HepG2 (cell line): ENCODE results near the gene ERICH6. TPM values are rescaled to one million over a fixed set of nuclear protein-coding genes. Genes with fewer than 3 reads are reported as not detected.
A peak's percentile ranks its signal among the peaks of the same experiment; 100 is the strongest.

ENCODE experiments used
- ATAC-seq: fragments of 200-7000 bp; cut with Tn5 transposase; 3 replicates; pipeline ENCODE4 v1.9.1; 2020; ENCODE audit warnings: mild to moderate bottlenecking, moderate library complexity
- BruUV-seq: library from RNA; stranded (reverse); fragments of 400-500 nt; replicated peaks from 2 replicates; lab custom pipeline; 2021; lab: Mats Ljungman, UMichigan
- CTCF ChIA-PET: fragments of 300-600 bp; formaldehyde crosslinking; extraction: SDS; loops from one replicate; lab custom pipeline; 2021; ENCODE audit warnings: low total read pairs, inconsistent platforms, low intra/inter-chr PET ratio; lab: Yijun Ruan, JAX
- POLR2A ChIA-PET: fragments of 350-600 bp; sonication (Branson Sonifier 250); formaldehyde crosslinking; loops from one replicate; lab custom pipeline; 2020; ENCODE audit warnings: antibody characterized with exemption, inconsistent platforms; lab: Yijun Ruan, JAX
- DNase-seq: peaks from one replicate; pipeline ENCODE4 v3.0.0-alpha.2; 2015; ENCODE audit warnings: low spot score
- FAIRE-seq: peaks from 3 replicates; lab custom pipeline; 2011; peaks lifted over from hg19 to GRCh38; lab: Jason Lieb, UNC
- H2AFZ ChIP-seq: one replicate; pipeline ENCODE4 v1.6.1; 2011; ENCODE audit warnings: low read length, inconsistent platforms
- H3K27ac ChIP-seq: fragments of 300-600 bp; 3 replicates; pipeline ENCODE4 v1.8.0; 2011; ENCODE audit warnings: mixed run types, mild to moderate bottlenecking, mixed read lengths, low read length, inconsistent platforms; ENCODE audit not compliant: insufficient read depth; ENCODE audit errors: extremely low read length
- H3K27me3 ChIP-seq, 2 experiments: fragments of 200-600 bp in 1 of 2; 2 replicates in 1 of 2; 3 replicates in 1 of 2; pipeline versions ENCODE4 v1.6.0 to v1.8.0; 2011; ENCODE audit warnings: low read length in 2 of 2, mild to moderate bottlenecking in 2 of 2, moderate library complexity in 2 of 2, inconsistent platforms in 1 of 2; ENCODE audit not compliant: insufficient read depth in 2 of 2, control insufficient read depth in 1 of 2
- H3K36me3 ChIP-seq, 2 experiments: fragments of 200-600 bp in 1 of 2; replicated peaks in 1 of 2; 2 replicates in 1 of 2; 3 replicates in 1 of 2; pipeline versions ENCODE4 v1.5.1 to v1.8.0; 2011; ENCODE audit warnings: low read length in 2 of 2, inconsistent platforms in 1 of 2; ENCODE audit not compliant: insufficient read depth in 2 of 2, control insufficient read depth in 1 of 2
- H3K4me1 ChIP-seq: 2 replicates; pipeline ENCODE4 v1.5.1; 2012; ENCODE audit warnings: low read length, inconsistent platforms; ENCODE audit not compliant: insufficient read depth
- H3K4me2 ChIP-seq: 2 replicates; pipeline ENCODE4 v1.6.0; 2011; ENCODE audit warnings: low read depth, low read length, inconsistent platforms
- H3K4me3 ChIP-seq, 3 experiments: fragments of 200-600 bp in 1 of 3; sonication (generic), shearing (Covaris generic) in 1 of 3; replicated peaks in 1 of 3; 2 replicates each; pipeline ENCODE4 v1.5.1; 2011 to 2016; ENCODE audit warnings: low read length in 3 of 3, inconsistent platforms in 2 of 3, low read depth in 2 of 3, mild to moderate bottlenecking in 2 of 3, control low read depth in 1 of 3, mixed read lengths in 1 of 3; ENCODE audit not compliant: insufficient read depth in 1 of 3
- H3K79me2 ChIP-seq: one replicate; pipeline ENCODE4 v1.6.1; 2011; ENCODE audit warnings: low read length, inconsistent platforms; ENCODE audit not compliant: insufficient read depth
- H3K9ac ChIP-seq: 2 replicates; pipeline ENCODE4 v1.6.0; 2011; ENCODE audit warnings: mild to moderate bottlenecking, low read depth, low read length, inconsistent platforms; ENCODE audit not compliant: insufficient read depth
- H3K9me3 ChIP-seq: 2 replicates; pipeline ENCODE4 v1.5.1; 2012; ENCODE audit warnings: mild to moderate bottlenecking, low read length
- H4K20me1 ChIP-seq: 2 replicates; pipeline ENCODE4 v1.6.0; 2011; ENCODE audit warnings: inconsistent platforms, mild to moderate bottlenecking, low read length, moderate library complexity; ENCODE audit not compliant: insufficient read depth
- BCL6 ChIP-seq: IDR thresholded peaks from 2 replicates; pipeline ENCODE4 v1.6.1; 2016; ENCODE audit warnings: missing genetic modification reagents, missing compliant biosample characterization
- ETV6 ChIP-seq: sonication (generic); formaldehyde crosslinking; conservative IDR thresholded peaks from 2 replicates; pipeline ENCODE4 v1.4.0; 2020; ENCODE audit warnings: missing genetic modification reagents
- KAT7 ChIP-seq: IDR thresholded peaks from 2 replicates; pipeline ENCODE4 v1.6.1; 2018; ENCODE audit warnings: borderline replicate concordance, missing compliant biosample characterization
- MEF2D ChIP-seq: sonication (generic); formaldehyde crosslinking; IDR thresholded peaks from 2 replicates; pipeline ENCODE4 v1.5.1; 2020; ENCODE audit warnings: mild to moderate bottlenecking, missing genetic modification reagents
- MIXL1 ChIP-seq: IDR thresholded peaks from 2 replicates; pipeline ENCODE4 v1.6.1; 2016
- MTA1 ChIP-seq: sonication (generic); formaldehyde crosslinking; IDR thresholded peaks from 2 replicates; pipeline ENCODE4 v1.4.0; 2020; ENCODE audit warnings: missing genetic modification reagents, mild to moderate bottlenecking, borderline replicate concordance
- NONO ChIP-seq, 2 experiments: fragments of 450-650 bp in 1 of 2; sonication (generic) in 1 of 2; formaldehyde crosslinking in 1 of 2; IDR thresholded peaks in 1 of 2; conservative IDR thresholded peaks in 1 of 2; 2 replicates each; pipeline versions ENCODE4 v1.6.1 to v1.8.0; 2017 to 2022; ENCODE audit warnings: mild to moderate bottlenecking in 1 of 2, missing genetic modification reagents in 1 of 2, moderate library complexity in 1 of 2
- NR2F6 ChIP-seq, 2 experiments: IDR thresholded peaks; 2 replicates each; pipeline ENCODE4 v1.6.1; 2016; ENCODE audit warnings: antibody characterized with exemption in 1 of 2, mild to moderate bottlenecking in 1 of 2
- RBM22 ChIP-seq: fragments of 200-400 bp; formaldehyde crosslinking; optimal IDR thresholded peaks from 2 replicates; pipeline ENCODE3; 2017; ENCODE audit warnings: mild to moderate bottlenecking, low read length, moderate library complexity
- SAP130 ChIP-seq: IDR thresholded peaks from 2 replicates; pipeline ENCODE4 v1.6.1; 2016; ENCODE audit warnings: low read depth
- SPEN ChIP-seq: sonication (generic); formaldehyde crosslinking; IDR thresholded peaks from 2 replicates; pipeline ENCODE4 v1.5.1; 2020; ENCODE audit warnings: low read depth, mild to moderate bottlenecking, missing genetic modification reagents
- SSRP1 ChIP-seq: IDR thresholded peaks from 2 replicates; pipeline ENCODE4 v1.6.1; 2016; ENCODE audit warnings: control low read depth
- TEAD3 ChIP-seq: optimal IDR thresholded peaks from 2 replicates; pipeline ENCODE3; 2016; ENCODE audit warnings: borderline replicate concordance
- ZC3H13 ChIP-seq: sonication (generic); formaldehyde crosslinking; IDR thresholded peaks from 2 replicates; pipeline ENCODE4 v1.8.1; 2023; ENCODE audit warnings: mild to moderate bottlenecking, missing genetic modification reagents, moderate library complexity
- ZFX ChIP-seq: sonication (generic); formaldehyde crosslinking; IDR thresholded peaks from 2 replicates; pipeline ENCODE4 v1.4.0; 2020; ENCODE audit warnings: mild to moderate bottlenecking, low read depth, missing genetic modification reagents, moderate library complexity
- ZNF383 ChIP-seq: sonication (generic); formaldehyde crosslinking; IDR thresholded peaks from 2 replicates; pipeline ENCODE4 v1.4.0; 2020; ENCODE audit warnings: missing genetic modification reagents, mild to moderate bottlenecking, borderline replicate concordance
- ZNF468 ChIP-seq: sonication (generic); formaldehyde crosslinking; IDR thresholded peaks from 2 replicates; pipeline ENCODE4 v1.8.0; 2022; ENCODE audit warnings: mild to moderate bottlenecking, moderate library complexity, missing genetic modification reagents
- WGBS: methylation state at CpG from one replicate; pipeline ENCODE4 v1.1.6; 2017; ENCODE audit warnings: low lambda C conversion rate; 5-methylcytosine and 5-hydroxymethylcytosine counted together
- in situ Hi-C: cut with HindIII; loops from 2 replicates; pipeline ENCODE4 v1.10.0; 2017; ENCODE audit warnings: low pct_unique_long_range_greater_than_20kb; ENCODE audit not compliant: extremely low pct_ligation_motif_present
- intact Hi-C: fragments of 100-400 bp; cut with micrococcal nuclease; formaldehyde crosslinking; loops from one replicate; pipeline ENCODE4 v1.10.0; 2022; ENCODE audit not compliant: unreplicated experiment
- polyA plus RNA-seq, 8 experiments: library from polyadenylated mRNA; depleted of rRNA in 3 of 8; stranded (reverse) in 7 of 8; unstranded in 1 of 8; fragments of >200 nt; fragmentation: Illumina TruSeq in 4 of 8; extraction: Trizol in 4 of 8; gene quantifications; 2 replicates each; pipeline versions ENCODE4 v1.2.1 to v1.2.3, GENCODE V29; 2011 to 2016; ENCODE audit warnings: low read depth in 4 of 8, missing spikeins in 1 of 8, mixed read lengths in 1 of 8; ENCODE audit not compliant: insufficient read depth in 1 of 8
- total RNA-seq, 5 experiments: library from RNA; depleted of rRNA; stranded (reverse); fragments of >200 nt; fragmentation: Illumina TruSeq; extraction: Trizol; gene quantifications; 2 replicates each; pipeline ENCODE4 v1.2.3, GENCODE V29; 2016; ENCODE audit warnings: low read depth in 1 of 5
- TF ChIP-seq, protein P1 (sequence below): sonication (generic); formaldehyde crosslinking; IDR thresholded peaks from 2 replicates; pipeline ENCODE4 v1.9.0; 2021; ENCODE audit warnings: mild to moderate bottlenecking, missing genetic modification reagents

ERICH6 gene
- total and polyA plus RNA-seq, 2 of the 13 experiments (the other 11 are each of a cell fraction or from before 2014, with no cell fraction given) = 0.03 TPM; not detected in 1

DNA sequence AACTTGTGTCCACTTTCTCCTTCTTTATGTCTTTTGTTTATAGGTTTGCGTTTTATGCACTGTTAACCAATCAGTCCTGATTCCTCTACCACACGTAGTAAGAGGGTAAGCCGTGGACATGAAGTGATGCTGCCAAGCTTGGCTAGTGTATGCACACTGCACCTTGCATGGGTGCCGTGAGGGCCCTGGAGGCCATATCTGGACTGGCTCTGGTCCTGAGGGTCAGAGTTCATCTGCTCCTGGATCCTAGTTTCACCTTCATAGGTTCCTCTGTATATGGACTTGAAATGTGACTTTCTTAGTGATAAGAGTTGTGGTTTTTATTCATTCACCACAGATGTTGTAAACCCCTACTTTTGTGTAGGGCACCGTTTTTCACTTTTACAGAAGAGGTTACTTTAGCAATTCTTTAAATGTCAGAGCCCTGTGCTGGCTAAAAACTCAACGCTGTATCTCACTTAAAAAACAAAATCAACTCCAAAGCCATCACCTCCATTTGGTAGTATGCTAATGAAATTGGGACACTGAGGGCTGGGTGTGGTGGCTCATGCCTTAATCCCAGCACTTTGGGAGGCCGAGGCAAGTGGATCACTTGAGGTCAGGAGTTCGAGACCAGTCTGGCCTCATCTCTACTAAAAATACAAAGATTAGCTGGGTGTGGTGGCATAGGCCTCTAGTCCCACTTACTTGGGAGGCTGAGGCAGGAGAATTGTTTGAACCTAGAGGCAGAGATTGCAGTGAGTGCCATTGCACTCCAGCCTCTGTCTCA, 36.3 kb upstream of the ERICH6 start:
- Histone ChIP-seq H3K36me3 (peaks cover 6 to 33% of the 10 kb centered on the region in 2 experiments; a peak in 4 of 5 replicates), H3K27me3 (no peaks in the 10 kb centered on the region), H2AFZ (no peak overlapping the region), H3K9ac (peak overlapping the region; percentile 80), H3K9me3 (no peaks in the 10 kb centered on the region), H3K79me2 (peaks cover 39% of the 10 kb centered on the region), H3K27ac (peak overlapping the region; percentile 99), H4K20me1 (peaks cover 27% of the 10 kb centered on the region), H3K4me3 (no peak overlapping the region), H3K4me1 (peaks cover 100% of the 10 kb centered on the region), H3K4me2 (peak overlapping the region; percentile 81)
- ChIA-PET POLR2A (interaction anchor here (1.0 to 2.2 kb wide), 5 partner anchors 10 to 1355 kb away, joined by 3 to 30 read pairs (median 5); partner anchors contain the start of gene SIAH2), CTCF (no interaction called here)
- intact Hi-C loops = loop anchor here (10.0 kb wide), 1 partner anchor 335 kb away; the partner anchor contains the start of gene TSC22D2
- FAIRE-seq (peak; percentile 53), DNase-seq (no peak), ATAC-seq (peak; percentile 14)
- BruUV-seq = TSS peak; percentile 46
- in situ Hi-C loops = no loop called here
- 26% methylated on average over 8 of the region's 8 CpGs for WGBS
- no peak for TF ChIP-seq ETV6 (CRISPR knock-in tag)
- 0 out of 2 replicates have a peak, but pooled peaks have one; percentile 4 for TF ChIP-seq MEF2D
- TF ChIP-seq ZFX (CRISPR knock-in tag) = peak; percentile 11; the same call in 1 of the 2 replicates
- 0 out of 2 replicates have a peak, but pooled peaks have one; percentile 6 for TF ChIP-seq BCL6
- no peak for TF ChIP-seq ZNF383 (CRISPR knock-in tag)
- TF ChIP-seq, protein P1, sequence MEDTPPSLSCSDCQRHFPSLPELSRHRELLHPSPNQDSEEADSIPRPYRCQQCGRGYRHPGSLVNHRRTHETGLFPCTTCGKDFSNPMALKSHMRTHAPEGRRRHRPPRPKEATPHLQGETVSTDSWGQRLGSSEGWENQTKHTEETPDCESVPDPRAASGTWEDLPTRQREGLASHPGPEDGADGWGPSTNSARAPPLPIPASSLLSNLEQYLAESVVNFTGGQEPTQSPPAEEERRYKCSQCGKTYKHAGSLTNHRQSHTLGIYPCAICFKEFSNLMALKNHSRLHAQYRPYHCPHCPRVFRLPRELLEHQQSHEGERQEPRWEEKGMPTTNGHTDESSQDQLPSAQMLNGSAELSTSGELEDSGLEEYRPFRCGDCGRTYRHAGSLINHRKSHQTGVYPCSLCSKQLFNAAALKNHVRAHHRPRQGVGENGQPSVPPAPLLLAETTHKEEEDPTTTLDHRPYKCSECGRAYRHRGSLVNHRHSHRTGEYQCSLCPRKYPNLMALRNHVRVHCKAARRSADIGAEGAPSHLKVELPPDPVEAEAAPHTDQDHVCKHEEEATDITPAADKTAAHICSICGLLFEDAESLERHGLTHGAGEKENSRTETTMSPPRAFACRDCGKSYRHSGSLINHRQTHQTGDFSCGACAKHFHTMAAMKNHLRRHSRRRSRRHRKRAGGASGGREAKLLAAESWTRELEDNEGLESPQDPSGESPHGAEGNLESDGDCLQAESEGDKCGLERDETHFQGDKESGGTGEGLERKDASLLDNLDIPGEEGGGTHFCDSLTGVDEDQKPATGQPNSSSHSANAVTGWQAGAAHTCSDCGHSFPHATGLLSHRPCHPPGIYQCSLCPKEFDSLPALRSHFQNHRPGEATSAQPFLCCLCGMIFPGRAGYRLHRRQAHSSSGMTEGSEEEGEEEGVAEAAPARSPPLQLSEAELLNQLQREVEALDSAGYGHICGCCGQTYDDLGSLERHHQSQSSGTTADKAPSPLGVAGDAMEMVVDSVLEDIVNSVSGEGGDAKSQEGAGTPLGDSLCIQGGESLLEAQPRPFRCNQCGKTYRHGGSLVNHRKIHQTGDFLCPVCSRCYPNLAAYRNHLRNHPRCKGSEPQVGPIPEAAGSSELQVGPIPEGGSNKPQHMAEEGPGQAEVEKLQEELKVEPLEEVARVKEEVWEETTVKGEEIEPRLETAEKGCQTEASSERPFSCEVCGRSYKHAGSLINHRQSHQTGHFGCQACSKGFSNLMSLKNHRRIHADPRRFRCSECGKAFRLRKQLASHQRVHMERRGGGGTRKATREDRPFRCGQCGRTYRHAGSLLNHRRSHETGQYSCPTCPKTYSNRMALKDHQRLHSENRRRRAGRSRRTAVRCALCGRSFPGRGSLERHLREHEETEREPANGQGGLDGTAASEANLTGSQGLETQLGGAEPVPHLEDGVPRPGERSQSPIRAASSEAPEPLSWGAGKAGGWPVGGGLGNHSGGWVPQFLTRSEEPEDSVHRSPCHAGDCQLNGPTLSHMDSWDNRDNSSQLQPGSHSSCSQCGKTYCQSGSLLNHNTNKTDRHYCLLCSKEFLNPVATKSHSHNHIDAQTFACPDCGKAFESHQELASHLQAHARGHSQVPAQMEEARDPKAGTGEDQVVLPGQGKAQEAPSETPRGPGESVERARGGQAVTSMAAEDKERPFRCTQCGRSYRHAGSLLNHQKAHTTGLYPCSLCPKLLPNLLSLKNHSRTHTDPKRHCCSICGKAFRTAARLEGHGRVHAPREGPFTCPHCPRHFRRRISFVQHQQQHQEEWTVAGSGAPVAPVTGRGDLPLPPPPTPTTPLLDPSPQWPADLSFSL (CRISPR knock-in tag) = peak; percentile 36; the same call in 1 of the 2 replicates
- TF ChIP-seq TEAD3 (CRISPR knock-in tag) = peak; percentile 21
- peak; percentile 12; the same call in 1 of the 2 replicates for TF ChIP-seq KAT7 (CRISPR knock-in tag)
- peak; percentile 95 for TF ChIP-seq ZC3H13 (CRISPR knock-in tag)
- peak; percentile 95; the same call in 1 of the 2 replicates for TF ChIP-seq SSRP1 (CRISPR knock-in tag)
- TF ChIP-seq SPEN (CRISPR knock-in tag) = 0 out of 2 replicates have a peak, but pooled peaks have one; percentile 25
- peak; percentile 92 for TF ChIP-seq RBM22
- no peak; the same call in 1 of the 2 replicates for TF ChIP-seq NR2F6 (IDR thresholded peaks at IDR 0.05)
- 0 out of 2 replicates have a peak, but pooled peaks have one; percentile 12 for TF ChIP-seq NR2F6 (CRISPR knock-in tag; IDR thresholded peaks at IDR 0.05)
- no peak for TF ChIP-seq NONO (IDR thresholded peaks at IDR 0.05)
- TF ChIP-seq NONO (CRISPR knock-in tag; conservative IDR thresholded peaks at IDR 0.05) = 0 out of 2 replicates have a peak, but pooled peaks have one; percentile 45
- TF ChIP-seq ZNF468 = 0 out of 2 replicates have a peak, but pooled peaks have one; percentile 49
- peak; percentile 9 for TF ChIP-seq SAP130
- 0 out of 2 replicates have a peak, but pooled peaks have one; percentile 43 for TF ChIP-seq MTA1
- no peak for TF ChIP-seq MIXL1
